Fibroblast of upper back skin (primary cell): Measurements from ENCODE around the gene NINJ1.

Experiments
- DNase-seq: peaks from one replicate; pipeline ENCODE4 v3.0.0-alpha.2; 2013

Gene NINJ1, protein sequence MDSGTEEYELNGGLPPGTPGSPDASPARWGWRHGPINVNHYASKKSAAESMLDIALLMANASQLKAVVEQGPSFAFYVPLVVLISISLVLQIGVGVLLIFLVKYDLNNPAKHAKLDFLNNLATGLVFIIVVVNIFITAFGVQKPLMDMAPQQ

GRCh38 chr9:93134015-93134739 is at the start of gene NINJ1:
Gene NINJ1, minus strand, starts transcription at chr9:93134251. Its CDS starts 34 bp downstream, at chr9:93134217.
- peak; percentile 54 for DNase-seq

DNA sequence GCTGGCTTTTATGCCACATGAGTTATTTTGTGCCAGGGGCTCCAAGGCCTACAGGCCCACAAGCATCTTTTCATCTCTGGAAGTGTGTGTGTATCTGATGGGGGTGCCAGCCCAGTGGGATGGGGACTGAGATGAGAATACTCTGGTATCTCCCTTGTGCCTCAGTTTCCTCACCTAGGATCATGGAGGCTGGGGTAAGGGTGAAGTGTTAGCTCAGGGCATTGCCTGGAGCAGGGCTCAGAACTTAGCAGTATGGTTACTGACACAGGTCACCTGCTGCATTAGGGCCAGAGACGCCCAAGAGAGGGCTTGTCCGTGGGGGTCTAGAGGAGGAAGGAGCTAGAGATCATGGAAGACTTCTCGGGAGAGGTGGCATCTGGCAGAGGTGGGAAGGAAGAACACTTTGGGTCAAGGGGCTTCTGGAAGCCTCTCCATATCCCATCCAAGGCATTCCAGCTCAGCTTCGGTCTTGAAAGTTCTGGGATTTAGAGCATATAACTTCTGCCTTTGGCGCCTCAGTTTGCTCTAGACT is 49.1 kb upstream of the NINJ1 start:
- DNase-seq, result no peak

GRCh38 chr9:93182572-93182971 is 48.5 kb upstream of the NINJ1 start:
- no peak for DNase-seq

GRCh38 chr9:93181672-93182435 is 47.8 kb upstream of the NINJ1 start:
- no peak for DNase-seq

GRCh38 chr9:93180938-93181337 is 46.9 kb upstream of the NINJ1 start:
- DNase-seq, result no peak

GRCh38 chr9:93178851-93179786 is 45.1 kb upstream of the NINJ1 start:
- DNase-seq, result no peak

DNA sequence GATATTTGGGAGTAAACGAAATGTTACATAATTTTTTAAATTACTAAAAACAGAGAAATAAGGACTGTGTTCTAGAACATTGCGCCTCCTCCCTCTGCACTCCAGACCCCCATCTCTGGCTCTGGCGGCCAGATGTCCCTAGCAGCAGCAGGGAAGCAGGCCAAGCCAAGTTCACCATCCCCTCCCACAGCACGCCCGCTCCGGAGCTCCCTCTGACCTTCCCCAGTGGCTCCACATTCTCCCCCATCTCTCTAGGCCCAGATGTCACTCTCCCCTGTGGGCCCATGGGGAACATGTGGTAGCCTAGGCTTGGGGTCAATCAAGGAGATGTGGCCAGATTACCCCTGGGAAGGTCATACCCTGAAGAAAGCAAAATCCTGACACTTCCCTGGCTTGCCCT is 43.6 kb upstream of the NINJ1 start:
- DNase-seq, result no peak

- DNase-seq, result no peak
Measured at GRCh38 chr9:93174976-93175375, 40.9 kb upstream of the NINJ1 start.

- no peak for DNase-seq
Measured at GRCh38 chr9:93173365-93174051, 39.5 kb upstream of the NINJ1 start.

DNA sequence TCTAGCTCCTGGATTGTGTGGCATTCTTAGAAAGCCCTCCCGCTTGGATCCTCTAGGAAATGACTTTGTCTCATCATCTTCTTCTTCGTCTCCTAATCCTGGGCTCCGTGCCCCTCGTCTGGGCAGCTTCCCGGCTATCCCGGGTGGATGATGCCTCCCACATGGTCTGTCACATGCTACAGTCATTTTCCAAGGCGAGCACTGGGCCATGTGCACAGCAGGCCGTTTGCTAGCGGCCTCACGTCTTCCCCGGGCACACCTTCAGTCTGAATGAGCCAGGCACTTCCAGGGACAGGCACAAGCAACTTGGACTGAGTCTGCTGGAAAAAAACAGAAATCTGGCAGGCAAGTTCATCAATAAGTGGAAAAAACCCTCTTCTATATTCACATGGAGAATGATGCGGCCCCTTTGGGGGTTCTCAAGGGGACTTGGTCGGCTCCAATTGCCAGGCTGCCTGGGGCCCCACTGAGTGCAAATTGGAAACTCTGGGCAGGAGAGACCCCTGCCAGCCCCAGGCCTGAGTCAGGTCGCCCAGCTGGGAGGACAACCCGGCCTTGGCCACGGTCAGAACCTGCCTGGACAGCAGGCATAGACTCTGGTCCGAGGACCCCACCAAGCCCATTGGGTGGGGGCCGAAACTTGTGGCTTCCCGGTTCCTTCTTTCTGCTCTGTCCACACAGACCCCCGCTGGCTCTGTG is 38.8 kb upstream of the NINJ1 start:
- DNase-seq, result no peak

- DNase-seq, result no peak
Measured at GRCh38 chr9:93171261-93171990, 37.4 kb upstream of the NINJ1 start.

GRCh38 chr9:93170571-93170970 is 36.5 kb upstream of the NINJ1 start:
- DNase-seq, result no peak

- no peak for DNase-seq
Measured at GRCh38 chr9:93169444-93169843, 35.4 kb upstream of the NINJ1 start.

- no peak for DNase-seq
Measured at GRCh38 chr9:93168581-93168980, 34.5 kb upstream of the NINJ1 start.

DNA sequence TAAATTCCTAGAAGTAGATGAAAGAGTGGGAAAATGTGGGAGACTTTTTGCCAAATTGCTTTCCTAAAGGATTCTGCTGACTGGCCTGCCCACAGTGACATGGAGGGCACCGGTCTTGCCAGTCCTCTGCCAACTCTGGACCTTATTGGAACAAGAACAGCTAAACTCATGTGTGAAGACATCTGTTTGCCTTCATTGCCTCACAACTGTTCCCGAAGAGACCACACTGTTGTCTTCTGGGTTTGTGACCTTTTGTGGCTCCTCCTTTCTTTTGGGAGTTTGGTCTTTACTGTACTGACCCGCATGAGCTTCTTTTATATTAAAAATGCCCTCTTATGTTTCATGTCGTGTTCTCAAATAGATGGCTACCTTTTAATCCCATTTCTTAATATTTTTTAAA is 33.8 kb upstream of the NINJ1 start:
- no peak for DNase-seq

DNA sequence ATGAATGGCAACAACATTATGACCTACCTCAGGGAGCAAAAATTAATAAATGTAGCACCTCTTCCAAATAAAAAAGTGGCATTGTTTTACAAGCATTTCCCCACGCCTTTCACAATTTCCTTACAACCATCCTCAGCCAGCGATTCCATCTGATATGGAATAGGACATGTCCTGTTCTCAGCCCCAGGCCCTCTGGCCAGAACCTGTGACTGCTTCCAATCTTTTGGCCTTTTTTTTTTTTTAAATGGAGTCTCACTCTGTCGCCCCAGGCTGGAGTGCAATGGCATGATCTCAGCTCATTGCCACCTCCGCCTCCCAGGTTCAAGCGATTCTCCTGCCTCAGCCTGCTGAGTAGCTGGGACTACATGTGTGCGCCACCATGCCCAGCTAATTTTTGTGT is 33.1 kb upstream of the NINJ1 start:
- no peak for DNase-seq

DNA sequence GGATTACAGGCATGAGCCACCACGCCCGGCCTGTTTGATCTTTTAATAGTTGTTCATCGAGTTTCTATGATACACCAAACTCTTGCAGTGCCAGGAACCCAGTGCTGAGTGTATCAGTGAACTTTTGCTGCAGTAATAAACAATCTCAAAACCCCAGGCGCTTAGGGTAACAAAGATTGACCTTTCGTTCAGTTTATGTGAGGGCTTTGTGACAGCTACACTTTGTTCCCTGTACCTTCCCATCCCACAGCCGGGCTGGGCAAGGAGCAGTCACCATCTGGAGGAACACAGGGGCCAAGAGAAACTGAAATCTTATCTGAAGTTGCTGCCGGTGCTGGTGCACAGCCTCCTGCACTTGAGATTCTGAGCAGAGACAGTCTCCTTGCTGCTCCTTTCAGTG is 32.6 kb upstream of the NINJ1 start:
- DNase-seq, result no peak

GRCh38 chr9:93164085-93164484 is 30.0 kb upstream of the NINJ1 start:
- DNase-seq, result no peak

DNA sequence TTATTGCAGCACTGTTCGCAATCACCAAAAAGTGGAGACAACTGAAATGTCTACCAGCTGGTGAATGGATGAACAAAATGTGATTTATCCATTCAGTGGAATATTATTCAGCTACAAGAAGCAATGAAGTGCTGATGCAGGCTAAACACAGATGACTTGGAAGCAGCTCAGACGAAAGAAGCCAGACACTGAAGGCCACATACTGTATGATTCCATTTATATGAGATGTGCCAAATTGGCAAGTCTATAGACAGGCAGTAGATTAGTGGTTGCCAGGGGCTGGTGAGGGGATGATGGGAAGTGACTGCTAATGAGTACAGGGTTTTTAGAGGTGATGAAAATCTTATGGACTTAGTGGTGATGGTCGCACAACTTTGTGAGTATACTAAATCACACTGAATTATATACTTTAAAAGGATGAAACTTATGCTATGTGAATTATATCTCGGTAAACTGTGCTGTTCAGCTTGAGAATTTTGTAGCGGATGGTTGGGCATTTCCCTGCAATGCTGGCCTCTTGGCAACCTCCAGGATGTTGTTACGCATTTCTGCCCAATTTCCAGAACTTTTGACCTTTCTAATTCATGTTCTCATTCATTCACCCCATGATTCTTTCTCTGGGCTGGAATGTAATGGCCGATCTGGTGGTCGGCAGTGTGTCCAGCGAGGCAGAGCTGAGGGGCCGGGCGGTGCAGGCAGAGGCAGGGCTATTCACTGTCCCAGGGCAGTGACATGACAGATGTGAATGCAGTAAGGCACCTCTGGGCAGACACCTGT is 27.9 kb upstream of the NINJ1 start:
- DNase-seq, result no peak
